IMR-90 (cell line): ENCODE results near the gene OTOR. TPM values are rescaled to one million over a fixed set of nuclear protein-coding genes. Genes with fewer than 3 reads are reported as not detected.

Experiments used
- ATAC-seq: fragments of 200-7000 bp; cut with Tn5 transposase; 2 replicates; pipeline ENCODE4 v1.9.1; 2020; ENCODE audit warnings: low read depth, mild to moderate bottlenecking, moderate library complexity
- BruUV-seq: library from RNA; stranded (reverse); fragments of 400-500 nt; replicated peaks from 2 replicates; lab custom pipeline; 2021; lab: Mats Ljungman, UMichigan
- CTCF ChIA-PET: fragments of 300-600 bp; formaldehyde crosslinking; extraction: SDS; loops from one replicate; lab custom pipeline; 2021; ENCODE audit warnings: antibody characterized with exemption; lab: Yijun Ruan, JAX
- POLR2A ChIA-PET: fragments of 300-600 bp; sonication (Branson Sonifier 250); formaldehyde crosslinking; loops from one replicate; lab custom pipeline; 2022; ENCODE audit warnings: antibody characterized with exemption; ENCODE audit not compliant: unreplicated experiment; lab: Charles Lee
- DNase-seq: peaks from one replicate; pipeline ENCODE4 v3.0.0; 2013
- H2AFZ ChIP-seq: replicated peaks from 2 replicates; pipeline ENCODE3; 2013; ENCODE audit warnings: low read length, mild to moderate bottlenecking; ENCODE audit not compliant: poor library complexity
- H2AK5ac ChIP-seq: 2 replicates; pipeline ENCODE4 v1.6.1; 2013; ENCODE audit warnings: low read depth, low read length, inconsistent platforms
- H2AK9ac ChIP-seq: replicated peaks from 2 replicates; pipeline ENCODE3; 2013; ENCODE audit warnings: mild to moderate bottlenecking, low read depth, low read length, moderate library complexity; ENCODE audit not compliant: poor library complexity
- H2BK120ac ChIP-seq: 2 replicates; pipeline ENCODE4 v1.6.1; 2013; ENCODE audit warnings: low read depth, low read length, inconsistent platforms
- H2BK15ac ChIP-seq: 3 replicates; pipeline ENCODE4 v1.6.1; 2013; ENCODE audit warnings: low read depth, low read length, inconsistent platforms
- H2BK20ac ChIP-seq: 2 replicates; pipeline ENCODE4 v1.6.1; 2013; ENCODE audit warnings: low read depth, mild to moderate bottlenecking, inconsistent platforms, low read length, moderate library complexity
- H2BK5ac ChIP-seq: 2 replicates; pipeline ENCODE4 v1.6.1; 2013; ENCODE audit warnings: mild to moderate bottlenecking, low read depth, low read length, inconsistent platforms; ENCODE audit not compliant: poor library complexity, severe bottlenecking
- H3K14ac ChIP-seq: replicated peaks from 2 replicates; pipeline ENCODE4 v1.6.1; 2013; ENCODE audit warnings: low read depth, low read length, inconsistent platforms
- H3K18ac ChIP-seq: 2 replicates; pipeline ENCODE4 v1.6.1; 2013; ENCODE audit warnings: low read depth, low read length, control low read depth
- H3K23ac ChIP-seq: 2 replicates; pipeline ENCODE4 v1.6.1; 2013; ENCODE audit warnings: low read depth, low read length, inconsistent platforms
- H3K27ac ChIP-seq: 2 replicates; pipeline ENCODE4 v1.5.1; 2013; ENCODE audit warnings: mild to moderate bottlenecking, control low read depth, low read length; ENCODE audit not compliant: insufficient read depth
- H3K27me3 ChIP-seq: 2 replicates; pipeline ENCODE4 v1.6.1; 2013; ENCODE audit warnings: low read length; ENCODE audit not compliant: control insufficient read depth, insufficient read depth
- H3K36me3 ChIP-seq: 2 replicates; pipeline ENCODE4 v1.6.1; 2013; ENCODE audit warnings: low read length, mixed read lengths; ENCODE audit not compliant: control insufficient read depth, insufficient read depth
- H3K4ac ChIP-seq: 2 replicates; pipeline ENCODE4 v1.6.1; 2013; ENCODE audit warnings: low read depth, low read length, inconsistent platforms
- H3K4me1 ChIP-seq: 2 replicates; pipeline ENCODE4 v1.6.1; 2013; ENCODE audit warnings: low read length, mixed read lengths; ENCODE audit not compliant: control insufficient read depth, insufficient read depth
- H3K4me2 ChIP-seq: 2 replicates; pipeline ENCODE4 v1.6.1; 2013; ENCODE audit warnings: low read depth, mild to moderate bottlenecking, control low read depth, low read length, moderate library complexity
- H3K4me3 ChIP-seq: 2 replicates; pipeline ENCODE4 v1.5.1; 2013; ENCODE audit warnings: low read depth, mild to moderate bottlenecking, control low read depth, low read length, moderate library complexity; ENCODE audit not compliant: insufficient read depth
- H3K56ac ChIP-seq: 2 replicates; pipeline ENCODE4 v1.6.1; 2013; ENCODE audit warnings: low read length, inconsistent platforms; ENCODE audit not compliant: insufficient read depth; ENCODE audit errors: extremely low read depth
- H3K79me1 ChIP-seq, 2 experiments: 2 replicates each; pipeline ENCODE4 v1.6.1; 2013; ENCODE audit warnings: low read length in 2 of 2, inconsistent platforms in 1 of 2, low read depth in 1 of 2
- H3K9ac ChIP-seq: 2 replicates; pipeline ENCODE4 v1.6.1; 2013; ENCODE audit warnings: low read depth, low read length, control low read depth
- H3K9me1 ChIP-seq: 2 replicates; pipeline ENCODE4 v1.6.1; 2013; ENCODE audit warnings: low read length, inconsistent platforms; ENCODE audit not compliant: insufficient read depth
- H3K9me3 ChIP-seq: 2 replicates; pipeline ENCODE4 v1.6.1; 2013; ENCODE audit warnings: low read length; ENCODE audit not compliant: control insufficient read depth, insufficient read depth
- H4K20me1 ChIP-seq: 2 replicates; pipeline ENCODE4 v1.6.1; 2013; ENCODE audit warnings: low read length, inconsistent platforms; ENCODE audit not compliant: insufficient read depth
- H4K5ac ChIP-seq: 2 replicates; pipeline ENCODE4 v1.6.1; 2013; ENCODE audit warnings: mild to moderate bottlenecking, low read depth, low read length, control low read depth
- H4K8ac ChIP-seq, 2 experiments: 2 replicates each; pipeline ENCODE4 v1.6.1; 2013; ENCODE audit warnings: low read depth in 2 of 2, low read length in 2 of 2, control low read depth in 1 of 2, inconsistent platforms in 1 of 2
- H4K91ac ChIP-seq: 2 replicates; pipeline ENCODE4 v1.6.1; 2013; ENCODE audit warnings: low read depth, low read length, inconsistent platforms; ENCODE audit not compliant: insufficient read depth
- WGBS, 2 experiments: methylation state at CpG; one replicate each; pipeline versions ENCODE4 v1.1.5 to v1.1.7; 2013; ENCODE audit warnings: missing lambda C conversion rate in 2 of 2; ENCODE audit not compliant: insufficient read length in 1 of 2; ENCODE audit errors: extremely low coverage in 2 of 2; 5-methylcytosine and 5-hydroxymethylcytosine counted together
- dilution Hi-C: fragments of 300-500 bp; cut with HindIII; formaldehyde crosslinking; loops from one replicate; pipeline ENCODE4 v1.14.3; 2018; ENCODE audit warnings: low sequenced_read_pairs; ENCODE audit not compliant: unreplicated experiment
- in situ Hi-C: fragments of 300-500 bp; cut with MboI; formaldehyde crosslinking; loops from 3 replicates; pipeline ENCODE4 v1.14.3; 2019; ENCODE audit warnings: low sequenced_read_pairs, inconsistent platforms, mixed read lengths
- intact Hi-C: fragments of 100-400 bp; cut with micrococcal nuclease; formaldehyde crosslinking; loops from 2 replicates; pipeline ENCODE4 v1.10.0; 2022
- polyA plus RNA-seq, 3 experiments: library from polyadenylated mRNA; depleted of rRNA; stranded (reverse); fragments of >200 nt; gene quantifications; 2 replicates each; pipeline ENCODE4 v1.2.3, GENCODE V29; 2012; ENCODE audit warnings: low replicate concordance in 1 of 3
- total RNA-seq: library from RNA; depleted of rRNA; stranded (reverse); fragments of >200 nt; gene quantifications from 2 replicates; pipeline ENCODE4 v1.2.3, GENCODE V29; 2012
- TF ChIP-seq, protein P1 (sequence below): conservative IDR thresholded peaks from 2 replicates; pipeline ENCODE4 v1.5.1; 2012; ENCODE audit warnings: mild to moderate bottlenecking, low read depth, low read length, improper control_type of control experiment
- TF ChIP-seq, protein P2 (sequence below): fragments of 150-350 bp; IDR thresholded peaks from 2 replicates; pipeline ENCODE4 v1.6.1; 2017; ENCODE audit warnings: mild to moderate bottlenecking, antibody characterized with exemption, low read length, low read depth

Gene OTOR
- total and polyA plus RNA-seq, 2 of the 4 experiments (the other 2 are of a cell fraction): not detected

- dilution Hi-C loops (no loop called here), intact Hi-C loops (no loop called here), in situ Hi-C loops (no loop called here)
- no peak overlapping the region for H3K27ac ChIP-seq
- no peak overlapping the region for H2AK9ac ChIP-seq
- H3K36me3 ChIP-seq: no peaks in the 10 kb centered on the region
- no peak overlapping the region for H3K4me3 ChIP-seq
- no peaks in the 10 kb centered on the region for H3K27me3 ChIP-seq
- H4K5ac ChIP-seq: no peak overlapping the region
- no peak overlapping the region for H3K18ac ChIP-seq
- ATAC-seq (no peak), DNase-seq (no peak)
- H3K4me1 ChIP-seq: no peaks in the 10 kb centered on the region
- no peak overlapping the region for H2AK5ac ChIP-seq
- no peak overlapping the region for H4K8ac ChIP-seq
- H2AFZ ChIP-seq: peak overlapping the region; percentile 41
- CTCF ChIA-PET: no interaction called here
- H4K20me1 ChIP-seq: no peaks in the 10 kb centered on the region
- no peak overlapping the region for H3K4ac ChIP-seq
- no peak overlapping the region for H2BK120ac ChIP-seq
- no TSS peak for BruUV-seq
- H2BK5ac ChIP-seq: no peak overlapping the region
- no peak overlapping the region for H3K56ac ChIP-seq
- no peaks in the 10 kb centered on the region for H3K9me3 ChIP-seq
- no peak overlapping the region for H2BK20ac ChIP-seq
- no peak overlapping the region for H2BK15ac ChIP-seq
- no peaks in the 10 kb centered on the region for H3K79me1 ChIP-seq
- H3K4me2 ChIP-seq: no peak overlapping the region
- POLR2A ChIA-PET: no interaction called here
- WGBS, 2 experiments: no CpG with 5 or more reads among the region's 3 CpGs
- H3K9ac ChIP-seq: no peak overlapping the region
- no peak overlapping the region for H3K23ac ChIP-seq
- H3K14ac ChIP-seq: no peak overlapping the region
- H4K91ac ChIP-seq: no peak overlapping the region
- TF ChIP-seq, protein P1, sequence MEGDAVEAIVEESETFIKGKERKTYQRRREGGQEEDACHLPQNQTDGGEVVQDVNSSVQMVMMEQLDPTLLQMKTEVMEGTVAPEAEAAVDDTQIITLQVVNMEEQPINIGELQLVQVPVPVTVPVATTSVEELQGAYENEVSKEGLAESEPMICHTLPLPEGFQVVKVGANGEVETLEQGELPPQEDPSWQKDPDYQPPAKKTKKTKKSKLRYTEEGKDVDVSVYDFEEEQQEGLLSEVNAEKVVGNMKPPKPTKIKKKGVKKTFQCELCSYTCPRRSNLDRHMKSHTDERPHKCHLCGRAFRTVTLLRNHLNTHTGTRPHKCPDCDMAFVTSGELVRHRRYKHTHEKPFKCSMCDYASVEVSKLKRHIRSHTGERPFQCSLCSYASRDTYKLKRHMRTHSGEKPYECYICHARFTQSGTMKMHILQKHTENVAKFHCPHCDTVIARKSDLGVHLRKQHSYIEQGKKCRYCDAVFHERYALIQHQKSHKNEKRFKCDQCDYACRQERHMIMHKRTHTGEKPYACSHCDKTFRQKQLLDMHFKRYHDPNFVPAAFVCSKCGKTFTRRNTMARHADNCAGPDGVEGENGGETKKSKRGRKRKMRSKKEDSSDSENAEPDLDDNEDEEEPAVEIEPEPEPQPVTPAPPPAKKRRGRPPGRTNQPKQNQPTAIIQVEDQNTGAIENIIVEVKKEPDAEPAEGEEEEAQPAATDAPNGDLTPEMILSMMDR: peak; percentile 10; the same call in 1 of the 2 replicates
- TF ChIP-seq, protein P2, sequence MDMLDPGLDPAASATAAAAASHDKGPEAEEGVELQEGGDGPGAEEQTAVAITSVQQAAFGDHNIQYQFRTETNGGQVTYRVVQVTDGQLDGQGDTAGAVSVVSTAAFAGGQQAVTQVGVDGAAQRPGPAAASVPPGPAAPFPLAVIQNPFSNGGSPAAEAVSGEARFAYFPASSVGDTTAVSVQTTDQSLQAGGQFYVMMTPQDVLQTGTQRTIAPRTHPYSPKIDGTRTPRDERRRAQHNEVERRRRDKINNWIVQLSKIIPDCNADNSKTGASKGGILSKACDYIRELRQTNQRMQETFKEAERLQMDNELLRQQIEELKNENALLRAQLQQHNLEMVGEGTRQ: no peak
- no peaks in the 10 kb centered on the region for H3K9me1 ChIP-seq
These were observed 46.9 kb upstream of the OTOR start for GRCh38 chr20:16701296-16701695.
